Stimulated activated CD8-positive, alpha-beta memory T cell treated with anti-CD3 and anti-CD28 coated beads, Interleukin-15, amount 100 ng/mL, for 4 hours (primary cell): Measurements from ENCODE around the gene ABHD5.

Experiments
- DNase-seq, 2 donors: peaks; one replicate each; pipeline ENCODE4 v3.0.0-alpha.2; 2020; ENCODE audit warnings: low read depth in 2 of 2

The ABHD5 gene

DNA sequence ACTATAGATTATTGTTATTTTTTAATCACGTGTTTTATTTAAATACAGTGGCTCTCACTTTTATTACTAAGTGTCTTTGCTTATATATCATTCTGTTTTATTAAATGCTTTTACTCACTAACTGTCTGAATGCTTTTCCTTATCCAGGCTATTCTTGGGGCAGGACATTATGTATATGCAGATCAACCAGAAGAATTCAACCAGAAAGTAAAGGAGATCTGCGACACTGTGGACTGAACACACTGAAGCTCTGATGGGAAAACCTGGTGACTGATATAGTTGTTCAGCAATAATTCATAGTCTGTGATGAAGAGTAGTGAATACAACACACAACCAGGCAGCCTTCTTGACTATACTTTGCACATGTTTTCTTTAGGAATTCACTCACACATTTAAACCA is 27.6 kb downstream of the ABHD5 start:
- no peak for DNase-seq

DNA sequence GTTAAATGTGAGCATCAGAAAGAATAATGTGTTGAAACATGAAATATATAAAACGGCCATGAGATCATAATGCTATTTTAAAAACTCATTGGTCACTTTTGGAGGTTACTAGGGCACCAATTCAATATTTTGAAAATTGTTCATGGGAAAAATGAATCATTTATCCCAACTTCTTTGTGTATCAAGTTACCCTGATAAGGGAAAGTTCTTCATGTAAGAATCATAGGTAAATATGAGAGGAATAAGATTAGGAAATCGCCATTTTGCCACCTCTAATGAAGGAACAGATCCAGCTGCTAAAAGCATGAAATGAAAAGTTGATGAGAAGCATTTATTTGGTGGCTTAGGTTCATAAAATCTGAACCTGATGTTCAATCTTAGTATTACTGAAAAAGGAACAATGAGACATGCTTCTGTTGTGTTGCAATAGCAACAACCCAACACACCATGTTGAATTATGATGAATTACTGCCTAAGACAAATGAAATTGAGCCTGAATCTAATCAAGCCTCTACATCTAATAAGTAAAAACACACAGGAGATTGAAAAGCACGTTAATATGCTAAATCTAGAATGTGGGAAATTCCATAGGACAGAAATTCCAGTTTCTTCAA is 32.5 kb downstream of the ABHD5 start:
- DNase-seq: no peak

DNA sequence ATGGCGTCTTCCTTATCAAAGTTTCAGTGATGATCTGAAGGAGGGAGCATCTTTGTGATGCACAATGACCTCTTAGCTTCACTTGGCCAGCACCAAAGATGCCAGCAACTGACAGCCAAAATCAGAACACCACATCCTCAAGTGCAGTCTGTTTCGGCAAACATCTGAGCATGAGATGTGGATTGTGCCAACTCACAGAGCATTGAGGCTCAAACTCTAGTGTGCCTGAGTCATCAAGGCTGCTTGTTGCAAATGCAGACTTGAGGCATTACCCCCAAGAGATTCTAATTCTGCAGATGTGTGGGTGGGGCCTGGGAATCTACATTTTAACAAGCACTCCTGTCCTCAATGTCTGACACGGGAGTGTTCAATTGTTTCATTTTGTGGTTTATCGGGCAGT is 35.8 kb downstream of the ABHD5 start:
- DNase-seq: no peak

DNA sequence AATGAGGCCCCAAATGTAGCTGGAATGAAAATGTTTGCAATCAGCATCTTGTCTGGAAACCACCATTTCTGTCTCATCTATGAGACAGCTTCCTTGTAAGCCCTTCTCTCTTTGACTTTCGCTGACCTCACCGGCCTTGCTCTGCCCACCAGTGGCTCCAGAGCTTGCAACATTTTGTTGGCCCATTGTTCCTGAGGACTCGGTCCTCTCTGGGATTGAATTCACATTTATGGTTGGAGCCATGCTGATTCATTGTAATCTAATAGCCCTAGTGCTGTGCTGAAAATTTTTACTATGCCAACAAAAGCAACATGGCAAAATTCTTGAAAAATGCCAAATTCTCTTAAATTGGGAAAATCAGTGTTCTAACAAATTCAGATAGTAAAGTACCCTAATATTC is 37.2 kb downstream of the ABHD5 start:
- DNase-seq: no peak

DNA sequence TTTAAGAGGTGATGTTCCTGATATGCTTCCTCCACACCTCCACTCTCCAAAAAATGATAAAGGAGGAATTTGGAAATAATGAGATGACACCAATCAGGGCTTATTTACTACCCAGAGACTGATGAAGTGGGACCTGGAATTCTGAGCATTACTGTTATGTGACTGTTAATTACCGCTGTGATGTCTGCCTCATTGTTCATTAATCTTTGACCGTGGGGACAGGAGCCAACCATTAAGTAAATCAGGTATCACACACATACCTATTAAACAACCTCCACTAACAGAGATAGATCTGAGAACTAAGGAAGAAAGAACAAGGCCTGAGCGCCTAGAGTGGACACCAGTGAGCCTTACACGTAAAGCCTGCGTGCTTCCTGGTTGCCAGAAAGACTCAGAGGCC is 37.7 kb downstream of the ABHD5 start:
- no peak for DNase-seq

DNA sequence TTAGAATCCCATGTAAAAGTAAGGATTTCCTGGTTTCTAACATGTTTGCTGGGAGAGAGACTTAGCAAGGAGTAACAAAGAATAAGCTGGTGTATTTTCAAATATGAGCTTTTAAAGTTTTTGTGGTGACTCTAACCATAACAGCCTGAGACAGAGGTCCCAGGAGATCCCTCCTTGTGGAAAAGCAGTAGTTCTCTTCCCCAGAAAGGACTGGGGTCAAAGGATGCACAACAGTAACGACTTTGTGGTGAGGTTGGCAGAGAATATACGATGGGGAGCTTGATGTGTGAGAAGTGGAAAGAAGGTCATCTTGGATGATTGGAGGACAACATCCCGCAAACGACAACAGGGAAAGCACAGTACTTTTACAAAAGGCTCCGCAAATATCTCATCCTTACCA is 38.2 kb downstream of the ABHD5 start:
- DNase-seq: no peak

DNA sequence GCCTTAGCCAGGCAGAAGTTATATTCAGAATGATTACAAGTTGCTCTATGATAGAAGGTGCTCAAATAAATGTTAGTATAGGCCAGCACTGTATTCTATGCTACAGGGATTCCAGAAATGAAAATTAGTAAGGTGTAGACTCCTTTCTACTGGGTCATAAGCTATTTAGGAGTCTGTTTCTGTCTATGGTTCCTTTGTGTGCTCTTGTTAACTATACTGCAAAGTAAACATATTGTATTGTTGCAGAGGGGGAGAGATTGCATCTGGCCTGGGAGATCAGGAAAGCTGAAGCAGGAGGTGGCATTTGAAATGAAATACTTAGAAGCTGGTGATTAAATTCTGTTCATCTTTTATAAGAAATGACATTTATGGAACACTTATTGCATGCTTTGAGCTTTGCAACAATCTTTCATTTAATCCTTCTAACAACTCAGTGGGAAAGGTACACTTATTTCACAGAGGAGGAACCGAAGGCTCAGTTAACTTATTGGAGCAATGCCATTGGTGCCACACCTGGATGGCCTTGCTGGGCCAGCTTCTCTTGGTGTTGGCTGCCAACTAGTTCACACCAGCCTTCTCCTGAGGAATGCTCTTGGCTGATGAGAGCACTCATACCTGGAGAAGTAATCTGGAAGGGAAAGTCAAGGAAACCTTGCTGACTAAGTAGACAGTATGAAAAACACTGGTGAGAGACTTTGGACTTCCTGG is 39.1 kb downstream of the ABHD5 start:
- no peak for DNase-seq

DNA sequence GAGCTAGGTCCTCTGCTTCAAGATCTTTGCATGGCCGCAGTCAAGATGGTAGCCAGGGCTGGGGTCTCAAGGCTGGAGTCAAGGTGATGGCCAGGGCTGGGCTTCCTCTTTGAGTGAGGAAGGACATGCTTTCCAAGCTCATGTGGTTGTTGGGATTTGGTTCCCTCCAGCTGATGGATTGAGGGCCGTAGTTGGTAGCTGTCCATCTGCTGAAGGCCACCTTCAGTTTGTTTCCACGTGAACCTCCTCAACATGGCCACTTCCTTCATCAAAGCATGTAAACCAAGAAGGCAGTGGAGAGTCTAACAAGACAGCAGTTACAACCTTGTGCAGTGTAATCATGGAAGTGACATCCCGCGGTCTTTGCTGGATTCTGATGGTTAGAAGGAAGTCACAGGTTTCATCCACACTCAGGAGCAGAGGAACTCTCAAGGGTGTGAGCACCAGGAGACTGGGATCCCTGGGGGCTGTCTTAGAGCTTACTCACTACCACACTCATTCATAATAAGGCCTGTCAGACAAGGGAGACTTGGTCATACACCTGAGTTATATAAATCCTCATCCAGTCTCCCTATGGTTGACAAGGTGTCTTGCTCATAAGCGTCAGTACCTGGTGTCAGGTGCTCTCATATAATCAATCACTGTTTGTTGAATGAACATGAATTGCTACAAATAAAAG is 42.1 kb downstream of the ABHD5 start:
- no peak for DNase-seq

DNA sequence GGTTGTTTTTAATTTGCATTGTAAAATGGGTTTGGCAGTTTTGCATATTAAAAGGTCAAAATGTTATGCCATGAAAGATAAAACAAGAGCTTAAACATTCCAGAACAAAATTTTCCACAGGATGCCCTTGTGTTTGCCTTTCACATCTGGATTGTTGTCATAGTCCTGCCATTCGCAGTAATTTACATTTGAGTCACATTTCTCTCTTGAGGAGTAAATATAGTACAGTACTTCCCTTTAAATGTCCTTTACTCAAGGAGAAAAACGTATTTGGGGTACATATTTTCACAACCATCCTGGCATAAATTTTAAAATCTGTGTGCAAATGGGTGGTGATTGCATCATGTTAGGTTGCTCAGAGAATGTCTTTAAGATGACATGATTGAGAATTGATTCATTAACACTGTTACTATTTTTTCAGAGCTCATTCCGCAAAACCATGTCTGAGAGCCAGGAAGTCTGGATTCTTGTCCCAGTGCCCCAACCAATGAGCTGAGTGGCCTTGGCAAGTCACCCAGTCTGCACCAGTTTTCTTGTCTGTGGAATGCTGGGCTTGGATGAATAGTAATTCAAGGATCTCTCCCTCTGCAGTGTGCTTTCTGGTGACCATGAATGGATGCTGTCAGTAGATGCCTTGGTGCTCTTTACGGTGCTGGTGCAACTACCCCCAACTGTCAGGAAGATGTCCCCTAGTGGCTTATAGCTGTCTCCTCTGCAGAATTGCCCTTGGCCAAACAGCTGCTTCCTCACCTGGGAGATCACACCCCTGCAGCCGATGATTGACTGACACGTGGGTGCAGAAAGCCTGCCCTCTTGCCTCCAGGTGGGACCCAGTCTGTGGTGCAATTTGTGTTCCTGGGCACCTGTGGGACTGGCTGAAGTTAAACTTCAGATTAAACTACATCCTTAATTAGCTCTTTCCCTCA is 43.0 kb downstream of the ABHD5 start:
- no peak for DNase-seq

DNA sequence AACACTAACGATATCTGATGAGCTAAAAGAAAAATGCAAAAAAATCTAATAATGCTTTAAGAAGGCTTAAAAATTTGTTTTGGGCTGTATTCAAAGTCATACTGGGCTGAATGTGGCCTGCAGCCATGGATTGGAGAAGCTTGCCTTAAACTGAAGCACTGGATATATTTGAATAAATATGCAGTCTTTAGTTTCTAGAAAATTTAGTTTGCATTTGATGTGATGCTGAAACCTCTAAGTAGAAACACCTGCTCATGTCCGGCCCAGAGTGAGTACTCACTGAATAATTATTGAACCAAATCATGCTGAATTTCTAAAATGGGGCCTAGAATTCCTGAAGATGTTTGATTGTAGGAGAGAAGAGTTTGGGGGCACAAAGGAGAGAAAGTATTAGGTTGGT is 43.9 kb downstream of the ABHD5 start:
- DNase-seq: no peak

DNA sequence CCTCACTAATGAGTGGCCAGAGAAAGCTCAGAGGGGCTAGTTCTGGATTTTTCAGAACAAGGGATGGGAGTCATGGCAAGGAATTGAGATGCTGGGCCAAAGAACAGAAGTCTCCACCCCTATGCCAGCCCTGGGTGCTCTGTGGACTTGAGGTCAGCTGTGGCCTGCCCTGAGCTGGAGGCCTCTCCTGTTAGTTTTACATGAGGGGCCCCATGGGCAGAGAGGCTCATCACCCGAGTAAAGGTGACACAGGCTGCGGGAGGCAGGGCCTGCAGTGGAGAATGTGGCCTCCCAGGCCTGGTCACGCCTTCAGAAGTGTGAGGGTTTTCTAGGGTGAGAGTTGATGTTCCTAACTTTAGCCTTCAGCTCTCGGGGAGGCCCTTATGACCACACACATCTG is 44.9 kb downstream of the ABHD5 start:
- no peak for DNase-seq

DNA sequence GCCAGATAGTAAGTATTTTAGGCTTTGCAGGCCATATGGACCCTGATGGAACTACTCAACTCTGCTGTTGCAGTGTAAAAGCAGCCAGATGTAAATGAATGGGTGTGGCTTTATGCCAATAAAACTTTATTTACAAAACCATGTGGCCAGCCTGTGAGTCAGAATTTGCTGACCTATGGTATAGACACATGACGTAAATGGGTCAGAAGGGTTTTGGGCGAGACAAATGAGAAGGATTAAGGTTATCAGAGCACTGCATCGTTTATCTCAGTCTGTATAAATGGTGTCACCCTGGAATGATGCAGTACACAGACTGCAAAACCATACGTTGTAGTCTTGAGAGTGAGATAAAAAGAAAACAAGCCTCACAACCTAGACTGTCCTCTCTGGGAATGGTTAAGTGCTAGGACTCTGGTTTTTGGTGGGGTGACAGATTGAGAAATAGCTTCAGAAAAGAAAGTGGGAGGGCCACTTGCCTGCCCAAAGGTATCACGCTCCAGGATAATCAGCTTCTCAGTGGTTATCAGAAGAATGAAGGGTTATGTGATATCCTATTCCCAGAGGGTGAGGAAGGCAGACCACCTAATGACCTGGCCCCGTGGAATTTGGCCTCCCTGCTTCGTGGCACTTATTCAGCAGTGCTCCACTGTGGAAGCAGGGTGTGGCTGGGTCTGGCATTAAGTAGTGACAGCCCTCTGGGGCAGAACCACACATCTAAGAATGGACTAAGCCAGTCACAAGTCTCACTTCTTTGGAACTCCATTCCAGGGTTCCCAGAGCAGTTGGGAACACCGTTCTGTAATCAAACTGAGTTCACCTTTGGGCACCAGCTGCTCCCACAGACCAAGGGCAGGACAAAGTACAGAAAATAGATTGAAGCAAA is 46.1 kb downstream of the ABHD5 start:
- DNase-seq: no peak

DNA sequence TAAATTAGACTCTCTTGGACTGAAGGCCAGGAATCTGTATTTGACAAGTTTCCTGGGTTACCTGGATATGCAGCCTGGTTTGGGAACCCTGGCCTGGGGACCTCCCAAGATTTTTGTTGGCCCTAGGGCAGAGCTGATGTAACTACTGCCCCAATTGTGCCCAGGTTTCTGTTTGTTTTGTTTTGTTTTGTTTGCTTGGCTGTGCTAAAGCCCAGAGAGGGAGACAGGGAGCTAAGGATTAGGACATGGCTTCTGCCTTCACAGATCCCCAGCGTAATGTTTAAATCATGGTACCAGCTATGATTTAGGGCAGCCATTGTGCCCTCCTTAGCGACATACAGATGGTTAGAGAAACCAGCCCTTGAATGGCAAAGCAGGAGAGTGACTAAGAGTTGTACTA is 47.6 kb downstream of the ABHD5 start:
- no peak for DNase-seq

DNA sequence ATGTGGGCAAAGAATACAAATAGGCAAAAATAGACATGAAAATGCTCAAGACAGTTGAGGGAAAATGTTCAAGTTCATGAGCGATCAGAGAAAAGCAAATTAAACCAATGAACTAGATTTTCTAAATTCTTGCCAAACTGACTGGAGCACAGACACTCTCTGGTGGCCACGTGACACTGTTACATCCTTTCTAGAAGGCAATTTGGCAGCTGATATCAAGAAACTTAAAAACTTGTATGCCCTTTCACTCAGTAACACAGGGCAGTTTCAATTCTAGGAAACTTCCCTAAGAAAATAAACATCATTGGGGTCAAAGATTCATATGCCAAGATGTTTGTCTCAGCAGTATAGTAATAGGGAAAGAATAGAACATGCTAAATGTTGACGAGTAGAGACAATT is 52.2 kb downstream of the ABHD5 start:
- no peak for DNase-seq

DNA sequence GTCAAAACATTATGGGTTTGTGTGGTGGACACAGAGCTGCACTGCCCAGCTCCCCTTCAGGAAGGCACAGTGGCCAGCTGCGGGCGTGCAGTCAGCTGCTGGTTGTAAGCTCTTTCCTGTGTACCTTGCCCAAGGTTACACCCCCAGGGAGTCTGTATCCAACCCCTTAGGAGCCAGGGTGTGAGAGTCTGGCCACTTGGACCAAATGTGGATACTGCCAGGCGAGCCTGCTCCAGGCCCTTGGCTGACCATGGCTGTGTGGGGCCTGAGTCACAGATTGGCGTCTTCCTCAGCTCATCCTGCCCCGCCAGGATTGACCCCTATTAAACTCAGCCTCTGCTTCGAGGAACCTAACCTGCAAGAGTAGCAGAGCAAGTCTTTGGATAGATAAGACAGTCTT is 56.9 kb downstream of the ABHD5 start:
- no peak for DNase-seq

DNA sequence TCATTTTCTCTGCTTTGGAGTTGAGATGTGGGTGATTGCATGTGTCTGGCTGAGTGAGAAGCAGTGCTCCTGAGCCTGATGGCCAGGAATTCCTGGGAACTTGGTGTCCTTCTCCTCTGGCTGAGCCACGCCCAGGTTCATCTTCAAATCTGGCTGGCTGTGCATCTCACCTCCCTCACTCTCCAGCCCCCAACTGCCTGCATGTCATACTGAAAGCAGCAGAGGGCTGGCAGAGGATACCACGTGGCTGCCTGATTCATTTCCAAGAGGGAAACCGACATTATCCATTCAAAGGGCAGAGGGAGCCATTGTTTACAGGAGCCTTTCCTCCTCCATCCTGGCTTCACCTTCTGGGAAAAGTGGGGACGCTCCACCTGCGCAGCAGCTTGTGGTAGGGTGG is 57.4 kb downstream of the ABHD5 start:
- DNase-seq: no peak

DNA sequence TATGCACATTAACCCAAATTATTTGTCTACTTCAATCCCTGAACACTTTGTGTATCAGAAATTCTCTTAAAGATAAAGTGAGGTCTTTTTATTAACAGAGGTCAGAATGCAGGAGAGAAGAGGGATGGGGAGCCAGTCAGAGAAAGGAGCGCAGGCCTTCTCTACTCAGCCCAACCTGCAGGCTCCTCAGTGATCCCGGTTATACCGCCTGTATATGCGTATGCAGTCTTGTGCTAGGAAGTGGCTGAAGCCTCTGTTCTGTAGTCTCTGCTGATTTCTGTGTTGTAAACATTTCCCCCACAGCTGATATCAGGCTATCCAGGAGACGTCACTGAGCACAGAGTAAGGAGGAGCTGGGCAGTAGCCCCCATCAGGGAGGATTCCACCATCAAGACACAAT is 57.9 kb downstream of the ABHD5 start:
- DNase-seq: no peak

DNA sequence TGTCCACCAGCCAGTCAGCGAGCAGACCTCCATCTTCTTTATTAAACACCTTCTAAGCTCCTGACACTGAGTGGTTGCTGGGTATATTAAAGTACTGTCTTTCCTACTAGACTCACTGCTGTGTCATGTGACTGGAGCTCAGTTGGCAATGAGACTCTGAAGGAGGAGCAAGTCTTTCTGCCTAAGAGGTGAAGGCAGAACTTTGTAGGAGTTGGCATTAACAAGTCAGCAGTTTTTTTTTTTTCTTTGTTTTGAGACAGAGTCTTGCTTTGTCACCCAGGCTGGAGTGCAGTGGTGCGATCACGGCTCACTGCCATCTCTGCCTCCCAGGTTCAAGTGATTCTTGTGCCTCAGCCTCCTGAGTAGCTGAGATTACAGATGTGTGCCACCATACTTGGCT is 62.2 kb downstream of the ABHD5 start:
- DNase-seq: no peak

DNA sequence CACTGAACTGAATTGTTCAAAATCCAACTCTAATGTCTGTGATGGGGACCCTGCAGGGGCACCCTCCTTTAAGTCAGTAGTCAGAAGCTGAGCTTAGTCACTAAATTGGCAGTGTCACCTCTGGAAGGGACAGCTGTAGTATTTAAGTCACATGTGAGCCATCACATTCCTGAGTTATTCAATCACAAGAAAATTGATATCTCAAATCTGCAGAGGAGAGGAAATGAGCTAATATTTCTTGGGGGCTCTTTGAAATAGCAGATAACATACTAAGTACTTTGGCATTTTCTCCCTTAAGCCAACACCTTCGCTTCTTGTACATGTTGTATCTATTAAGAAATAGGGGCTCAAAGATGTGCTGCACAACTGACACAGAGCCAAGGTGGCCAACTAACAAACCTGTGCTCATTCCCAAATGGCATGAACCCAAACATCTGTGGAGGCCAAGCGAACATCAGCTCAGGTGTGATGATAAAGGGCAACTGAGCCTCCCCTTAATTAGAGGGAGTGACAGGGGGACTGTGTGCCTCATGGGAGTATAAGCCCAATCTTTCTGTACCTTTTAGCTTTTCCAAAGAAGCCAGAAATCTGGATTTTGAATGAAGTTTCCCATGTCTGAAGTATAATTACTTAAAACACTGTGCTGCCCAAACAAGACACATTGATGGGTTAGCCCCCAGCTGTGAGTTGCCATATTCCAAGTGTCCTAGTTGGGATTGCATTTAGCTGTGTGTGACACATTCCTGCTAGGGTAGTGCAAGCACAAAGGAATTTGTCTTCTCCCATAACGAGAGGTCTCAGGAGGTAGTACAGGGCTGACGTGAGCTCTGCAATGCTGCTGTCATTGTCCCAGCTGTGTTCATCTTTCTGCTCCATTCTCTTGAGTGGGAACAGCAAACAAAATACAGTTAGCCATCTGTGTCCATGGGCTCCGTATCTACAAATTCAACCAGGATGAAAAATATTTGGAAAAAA is 63.3 kb downstream of the ABHD5 start:
- no peak for DNase-seq
